H1 (cell line): ENCODE data around the gene SDF2L1. TPM values are rescaled to one million over a fixed set of nuclear protein-coding genes. Genes with fewer than 3 reads are reported as not detected.

Experiments
- CTBP2 ChIP-seq: IDR thresholded peaks from 2 replicates; pipeline ENCODE4 v1.7.0; 2011; ENCODE audit warnings: borderline replicate concordance, mild to moderate bottlenecking, moderate library complexity, mixed read lengths, low read length; ENCODE audit not compliant: insufficient read depth, insufficient read length
- EGR1 ChIP-seq: IDR thresholded peaks from 2 replicates; pipeline ENCODE4 v1.6.1; 2011; ENCODE audit warnings: low read depth, low read length, borderline replicate concordance
- FOSL1 ChIP-seq: IDR thresholded peaks from 2 replicates; pipeline ENCODE4 v1.6.1; 2011; ENCODE audit warnings: mild to moderate bottlenecking, low read depth, low read length, moderate library complexity; ENCODE audit not compliant: insufficient read depth
- NRF1 ChIP-seq: IDR thresholded peaks from 2 replicates; pipeline ENCODE4 v1.6.1; 2011; ENCODE audit warnings: mild to moderate bottlenecking, low read depth, low read length, improper control_type of control experiment
- SP1 ChIP-seq: IDR thresholded peaks from 2 replicates; pipeline ENCODE4 v1.6.1; 2011; ENCODE audit warnings: low read depth, low read length
- TEAD4 ChIP-seq: IDR thresholded peaks from 2 replicates; pipeline ENCODE4 v1.6.1; 2012; ENCODE audit warnings: low read depth, low read length, inconsistent platforms, mixed read lengths
- polyA plus RNA-seq, 7 experiments: library from polyadenylated mRNA; depleted of rRNA in 3 of 7; stranded (reverse) in 5 of 7; unstranded in 2 of 7; fragments of >200 nt in 5 of 7; fragments of 200-250 nt in 2 of 7; gene quantifications; 1 replicate in 5 of 7; 2 replicates in 1 of 7; 4 replicates in 1 of 7; pipeline versions ENCODE4 v1.2.1 to v1.2.3, GENCODE V29; 2011 to 2013; ENCODE audit warnings: missing spikeins in 2 of 7, mixed read lengths in 2 of 7
- total RNA-seq: library from RNA; stranded (reverse); fragmentation: NEBNext Ultra II Directional; extraction: Animal tissue kit (Norgen Biotek cat#: 25700); gene quantifications from 2 replicates; pipeline ENCODE4 v1.2.1, GENCODE V29; 2021

SDF2L1 gene
- total and polyA plus RNA-seq, 2 of the 8 experiments (the other 6 are each of a cell fraction or from before 2014, with no cell fraction given) = 51.1 to 59.6 TPM

DNA sequence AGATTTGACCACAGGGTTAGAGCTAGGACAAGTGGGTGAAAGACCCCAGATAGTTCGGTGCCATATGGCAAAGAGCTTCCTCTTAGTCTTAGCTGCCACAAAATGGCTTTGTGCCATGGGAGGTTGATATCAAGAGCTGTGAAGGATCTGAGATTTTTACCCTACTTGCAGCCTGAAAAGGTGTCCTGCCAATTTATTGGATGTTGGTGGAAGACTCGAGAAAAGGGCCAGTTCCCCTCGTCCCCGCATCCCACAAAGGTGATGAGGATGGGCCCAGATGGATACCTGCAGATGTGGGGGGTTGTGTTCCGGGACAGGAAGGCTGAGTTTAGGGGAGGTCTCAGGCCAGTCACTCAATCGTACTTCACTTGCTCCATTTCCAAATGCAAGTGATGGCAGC is 39.5 kb upstream of the SDF2L1 start (continued):
- TF ChIP-seq CTBP2 (no peak), NRF1 (no peak), FOSL1 (no peak), SP1 (no peak), EGR1 (no peak), TEAD4 (no peak)
